Mammary epithelial cell (primary cell): ENCODE results near the gene FOXP4.

Experiments
- CTCF ChIP-seq, 2 donors: IDR thresholded peaks in 1 of 2; conservative IDR thresholded peaks in 1 of 2; 2 replicates each; pipeline ENCODE4 v1.5.1; 2011 to 2012; ENCODE audit warnings: inconsistent platforms in 2 of 2, low read length in 2 of 2, mild to moderate bottlenecking in 2 of 2, control low read depth in 1 of 2, low read depth in 1 of 2; ENCODE audit not compliant: insufficient read depth in 1 of 2; ENCODE audit errors: extremely low read depth in 1 of 2
- EZH2 ChIP-seq: IDR thresholded peaks from 2 replicates; pipeline ENCODE4 v1.6.1; 2012; ENCODE audit warnings: low read length, inconsistent platforms, borderline replicate concordance

GRCh38 chr6:41551857-41552256 lies 5.7 kb downstream of the FOXP4 start:
- no peak for TF ChIP-seq CTCF (conservative IDR thresholded peaks at IDR 0.05 in 1 of 2, IDR thresholded peaks at IDR 0.05 in 1 of 2; ENCODE audit: extremely low read depth in 1 of 2, insufficient read depth in 1 of 2, low read depth in 1 of 2, low read length in 2 of 2)
- TF ChIP-seq EZH2: no peak
